Measurements from ENCODE around the gene LDLRAD4.

The LDLRAD4 gene

DNA sequence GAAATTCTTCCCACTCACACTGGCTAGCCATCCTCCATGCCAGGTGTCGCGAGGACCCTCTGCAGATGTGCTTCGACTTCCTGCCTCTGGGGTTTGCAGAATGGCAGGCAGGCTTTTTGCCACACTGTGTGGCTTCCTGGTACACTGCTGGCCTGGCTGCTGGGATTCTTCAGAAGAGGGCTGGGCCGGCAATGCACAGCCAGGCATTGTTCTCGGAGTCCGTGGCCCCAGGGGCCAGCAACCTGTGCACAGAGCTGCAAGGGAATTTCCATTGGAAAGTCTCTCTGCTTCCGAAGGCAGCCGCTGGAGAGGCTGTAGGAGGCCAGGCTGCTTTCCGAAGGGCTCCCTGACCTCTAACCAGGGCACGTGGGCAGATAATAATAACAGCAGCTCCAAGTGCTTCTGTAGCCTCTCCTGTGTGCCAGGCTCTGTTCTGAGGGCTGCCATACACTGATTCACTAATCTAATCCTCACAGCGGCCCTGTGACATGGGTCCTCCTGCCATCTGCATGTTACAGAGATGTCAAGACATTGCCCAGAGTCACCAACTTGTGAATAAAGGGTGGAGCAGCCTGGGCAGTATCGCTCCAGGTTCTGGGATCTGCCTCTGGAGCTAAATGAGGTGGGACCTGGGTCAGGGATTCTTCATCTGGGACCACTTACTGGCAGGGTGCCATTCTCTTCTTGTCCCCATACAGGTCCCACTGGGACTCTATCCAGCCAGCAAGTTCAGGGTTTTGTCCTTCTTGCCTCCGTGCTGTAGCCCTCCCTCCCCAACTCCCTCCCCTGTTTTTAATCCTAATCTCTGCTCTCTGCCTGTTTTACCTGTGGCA lies 5.0 kb downstream of the LDLRAD4 start:
- H3K9ac ChIP-seq (ENCODE audit: low read length in 5 of 5): peak overlapping the region in 2 of 5 donors; percentile 2 to 28
- H3K4me3 ChIP-seq (ENCODE audit: low read depth in 1 of 5, low read length in 5 of 5): peak overlapping the region in 2 of 5 donors; percentile 44 to 45
- H3K36me3 ChIP-seq (ENCODE audit: control insufficient read depth in 5 of 5, insufficient read depth in 5 of 5, low read length in 5 of 5): peaks cover 0 to 9% (median 3%) of the 10 kb centered on the region in 5 donors
- peaks cover 15 to 57% (median 56%) of the 10 kb centered on the region in 5 donors for H3K4me1 ChIP-seq (ENCODE audit: control insufficient read depth in 5 of 5, insufficient read depth in 5 of 5, low read length in 5 of 5)
- H3K27me3 ChIP-seq (ENCODE audit: control insufficient read depth in 5 of 5, insufficient read depth in 4 of 5, low read length in 5 of 5): no peaks in the 10 kb centered on the region
- peak overlapping the region; percentile 60 for H3K27ac ChIP-seq (ENCODE audit: low read depth, low read length)
- H3K9me3 ChIP-seq (ENCODE audit: control insufficient read depth in 5 of 5, low read length in 5 of 5): no peaks in the 10 kb centered on the region

DNA sequence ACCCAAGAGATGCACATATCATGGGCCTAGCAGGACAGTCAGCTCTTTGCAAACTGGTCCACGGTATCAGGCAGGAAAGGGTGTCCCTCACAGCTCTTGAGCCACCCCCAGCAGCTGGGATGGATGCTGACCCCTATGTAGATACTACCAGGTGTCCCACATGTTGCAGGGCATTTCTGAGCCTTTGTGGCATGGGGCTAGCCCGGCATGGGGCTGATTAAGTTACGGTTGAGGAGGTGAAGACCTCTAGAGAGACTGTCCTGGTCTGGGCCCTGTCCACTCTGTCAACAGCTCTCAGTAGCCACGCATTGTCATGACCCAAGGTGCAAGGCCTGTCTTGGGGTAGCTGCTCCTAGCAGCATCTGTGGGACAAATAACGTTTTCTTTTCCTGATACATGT lies 6.7 kb downstream of the LDLRAD4 start:
- H3K4me1 ChIP-seq (ENCODE audit: control insufficient read depth in 5 of 5, insufficient read depth in 5 of 5, low read length in 5 of 5): peaks cover 12 to 40% (median 39%) of the 10 kb centered on the region in 5 donors
- no peaks in the 10 kb centered on the region for H3K27me3 ChIP-seq (ENCODE audit: control insufficient read depth in 5 of 5, insufficient read depth in 4 of 5, low read length in 5 of 5)
- H3K4me3 ChIP-seq (ENCODE audit: low read depth in 1 of 5, low read length in 5 of 5): no peak overlapping the region
- H3K9me3 ChIP-seq (ENCODE audit: control insufficient read depth in 5 of 5, low read length in 5 of 5): no peaks in the 10 kb centered on the region
- H3K27ac ChIP-seq (ENCODE audit: low read depth, low read length): no peak overlapping the region
- peaks cover 0 to 9% (median 4%) of the 10 kb centered on the region in 5 donors for H3K36me3 ChIP-seq (ENCODE audit: control insufficient read depth in 5 of 5, insufficient read depth in 5 of 5, low read length in 5 of 5)
- H3K9ac ChIP-seq (ENCODE audit: low read length in 5 of 5): no peak overlapping the region

DNA sequence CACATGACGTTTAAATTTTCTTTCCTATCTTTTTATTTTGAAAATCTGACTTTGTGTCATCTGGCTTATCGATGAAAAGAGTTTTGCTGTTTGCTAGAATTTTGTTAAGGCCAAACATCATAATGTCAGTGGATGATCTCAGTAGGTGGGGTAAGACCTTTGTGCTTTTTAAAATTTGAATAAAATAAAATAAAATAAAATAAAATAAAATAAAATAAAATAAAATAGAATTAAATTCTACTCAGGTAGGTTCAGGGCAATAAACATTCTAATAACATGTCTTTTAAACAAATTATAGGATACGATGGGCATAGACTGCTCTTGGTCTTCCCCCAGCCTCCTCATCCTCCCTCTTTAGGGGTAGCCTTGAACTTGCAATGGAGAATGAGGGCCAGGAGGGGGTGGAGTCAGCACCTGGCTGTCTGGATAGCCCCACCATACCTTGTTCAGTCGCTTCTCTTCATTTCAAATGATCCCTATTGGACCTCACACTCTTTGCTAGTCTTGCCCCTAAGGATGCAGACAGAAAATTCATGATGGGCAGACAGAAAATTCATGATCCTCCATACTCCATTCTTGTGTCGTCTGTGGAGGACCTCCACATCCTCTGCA lies 8.1 kb downstream of the LDLRAD4 start:
- peaks cover 0 to 13% (median 6%) of the 10 kb centered on the region in 5 donors for H3K36me3 ChIP-seq (ENCODE audit: control insufficient read depth in 5 of 5, insufficient read depth in 5 of 5, low read length in 5 of 5)
- no peak overlapping the region for H3K27ac ChIP-seq (ENCODE audit: low read depth, low read length)
- H3K4me3 ChIP-seq (ENCODE audit: low read depth in 1 of 5, low read length in 5 of 5): no peak overlapping the region
- H3K27me3 ChIP-seq (ENCODE audit: control insufficient read depth in 5 of 5, insufficient read depth in 4 of 5, low read length in 5 of 5): no peaks in the 10 kb centered on the region
- peaks cover 6 to 26% (median 25%) of the 10 kb centered on the region in 5 donors for H3K4me1 ChIP-seq (ENCODE audit: control insufficient read depth in 5 of 5, insufficient read depth in 5 of 5, low read length in 5 of 5)
- H3K9ac ChIP-seq (ENCODE audit: low read length in 5 of 5): no peak overlapping the region
- H3K9me3 ChIP-seq (ENCODE audit: control insufficient read depth in 5 of 5, low read length in 5 of 5): no peaks in the 10 kb centered on the region

DNA sequence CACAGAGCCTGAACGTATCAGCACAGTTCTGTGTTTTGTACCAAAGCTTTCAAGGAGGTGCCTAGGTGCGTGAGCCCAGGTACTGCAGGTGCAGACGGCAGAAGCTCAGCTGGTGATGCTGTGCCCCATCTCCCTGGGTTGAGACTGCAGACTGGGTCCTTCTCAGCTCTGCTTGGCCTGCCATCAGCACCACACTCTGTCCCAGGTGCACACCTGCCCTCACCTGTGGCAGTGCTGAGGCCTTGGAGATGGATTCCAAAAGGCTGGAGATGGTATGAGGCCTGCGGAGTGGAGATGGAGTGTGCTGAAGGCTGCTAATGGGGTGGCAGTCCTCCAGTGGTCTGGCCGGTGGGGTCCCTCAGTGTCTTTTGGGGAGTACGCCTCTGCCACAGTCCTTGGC lies 9.3 kb downstream of the LDLRAD4 start:
- peaks cover 5 to 22% (median 20%) of the 10 kb centered on the region in 5 donors for H3K4me1 ChIP-seq (ENCODE audit: control insufficient read depth in 5 of 5, insufficient read depth in 5 of 5, low read length in 5 of 5)
- no peaks in the 10 kb centered on the region for H3K9me3 ChIP-seq (ENCODE audit: control insufficient read depth in 5 of 5, low read length in 5 of 5)
- no peak overlapping the region for H3K4me3 ChIP-seq (ENCODE audit: low read depth in 1 of 5, low read length in 5 of 5)
- H3K36me3 ChIP-seq (ENCODE audit: control insufficient read depth in 5 of 5, insufficient read depth in 5 of 5, low read length in 5 of 5): peaks cover 0 to 13% (median 6%) of the 10 kb centered on the region in 5 donors
- H3K9ac ChIP-seq (ENCODE audit: low read length in 5 of 5): no peak overlapping the region
- no peaks in the 10 kb centered on the region for H3K27me3 ChIP-seq (ENCODE audit: control insufficient read depth in 5 of 5, insufficient read depth in 4 of 5, low read length in 5 of 5)
- no peak overlapping the region for H3K27ac ChIP-seq (ENCODE audit: low read depth, low read length)

DNA sequence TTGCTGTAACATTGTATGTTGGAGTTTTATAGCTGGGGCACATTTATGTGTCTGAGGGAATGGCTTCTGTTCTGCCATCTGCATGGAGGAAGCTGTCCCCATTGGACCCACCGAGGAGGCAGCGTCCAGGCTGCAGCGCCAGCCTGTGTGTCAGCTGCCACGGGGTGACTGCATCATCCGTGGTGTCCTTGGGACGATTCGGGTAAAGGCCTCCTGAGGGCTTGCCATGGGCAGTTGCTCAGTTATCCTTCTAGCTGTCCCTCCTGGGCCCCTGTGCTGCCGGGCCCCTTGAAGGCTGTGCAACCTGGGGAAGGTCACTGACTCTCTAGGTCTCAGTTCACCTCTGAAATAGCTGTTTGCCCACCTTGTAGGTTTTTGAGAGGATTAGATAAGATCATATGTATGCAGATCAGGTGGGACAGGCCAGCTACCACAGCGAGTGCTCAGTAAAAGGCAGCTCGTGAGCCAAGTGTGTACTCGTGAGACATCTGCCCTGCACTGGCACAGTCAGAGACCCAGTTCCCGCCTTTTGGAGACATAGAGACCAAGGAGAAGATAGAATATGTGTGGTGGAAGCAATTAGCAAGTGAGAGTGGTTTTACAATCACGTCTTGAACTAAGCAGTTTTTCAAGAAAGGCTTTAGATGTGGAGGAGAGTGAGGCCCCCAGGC lies 10.6 kb downstream of the LDLRAD4 start:
- Histone ChIP-seq H3K4me3 (ENCODE audit: low read depth in 1 of 5, low read length in 5 of 5) (no peak overlapping the region), H3K4me1 (ENCODE audit: control insufficient read depth in 5 of 5, insufficient read depth in 5 of 5, low read length in 5 of 5) (peaks cover 0 to 10% (median 8%) of the 10 kb centered on the region in 5 donors)

DNA sequence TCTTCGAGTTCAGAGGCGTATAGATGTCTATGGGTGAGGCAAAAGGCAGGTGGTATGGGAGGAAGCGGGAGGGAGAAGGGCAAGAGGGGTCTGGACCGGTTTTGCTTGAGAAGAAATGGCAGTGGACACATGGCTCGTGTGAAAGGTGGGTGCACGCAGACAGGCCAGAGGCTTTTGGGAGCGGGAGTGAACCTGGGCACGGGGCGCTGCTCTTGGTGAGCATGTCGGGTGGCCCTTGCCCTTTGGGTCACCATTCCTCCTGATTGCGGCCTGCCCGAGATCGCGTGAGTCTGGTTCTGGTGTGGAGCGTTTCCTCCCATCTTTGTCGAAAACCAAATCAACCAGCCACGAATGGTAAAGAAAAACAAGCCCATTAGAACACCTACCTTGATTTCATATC lies 12.6 kb downstream of the LDLRAD4 start:
- Histone ChIP-seq H3K27me3 (ENCODE audit: control insufficient read depth in 5 of 5, insufficient read depth in 4 of 5, low read length in 5 of 5) (no peaks in the 10 kb centered on the region), H3K4me1 (ENCODE audit: control insufficient read depth in 5 of 5, insufficient read depth in 5 of 5, low read length in 5 of 5) (peaks cover 4 to 19% (median 11%) of the 10 kb centered on the region in 5 donors), H3K27ac (ENCODE audit: low read depth, low read length) (no peak overlapping the region), H3K36me3 (ENCODE audit: control insufficient read depth in 5 of 5, insufficient read depth in 5 of 5, low read length in 5 of 5) (peaks cover 0 to 16% (median 6%) of the 10 kb centered on the region in 5 donors), H3K9me3 (ENCODE audit: control insufficient read depth in 5 of 5, low read length in 5 of 5) (no peaks in the 10 kb centered on the region), H3K9ac (ENCODE audit: low read length in 5 of 5) (no peak overlapping the region), H3K4me3 (ENCODE audit: low read depth in 1 of 5, low read length in 5 of 5) (no peak overlapping the region)

More for the DNA sequence above, 10.6 kb downstream of the LDLRAD4 start:
- no peaks in the 10 kb centered on the region for H3K27me3 ChIP-seq (ENCODE audit: control insufficient read depth in 5 of 5, insufficient read depth in 4 of 5, low read length in 5 of 5)
- no peak overlapping the region for H3K9ac ChIP-seq (ENCODE audit: low read length in 5 of 5)
- H3K36me3 ChIP-seq (ENCODE audit: control insufficient read depth in 5 of 5, insufficient read depth in 5 of 5, low read length in 5 of 5): peaks cover 0 to 16% (median 6%) of the 10 kb centered on the region in 5 donors
- H3K27ac ChIP-seq (ENCODE audit: low read depth, low read length): no peak overlapping the region
- no peaks in the 10 kb centered on the region for H3K9me3 ChIP-seq (ENCODE audit: control insufficient read depth in 5 of 5, low read length in 5 of 5)

DNA sequence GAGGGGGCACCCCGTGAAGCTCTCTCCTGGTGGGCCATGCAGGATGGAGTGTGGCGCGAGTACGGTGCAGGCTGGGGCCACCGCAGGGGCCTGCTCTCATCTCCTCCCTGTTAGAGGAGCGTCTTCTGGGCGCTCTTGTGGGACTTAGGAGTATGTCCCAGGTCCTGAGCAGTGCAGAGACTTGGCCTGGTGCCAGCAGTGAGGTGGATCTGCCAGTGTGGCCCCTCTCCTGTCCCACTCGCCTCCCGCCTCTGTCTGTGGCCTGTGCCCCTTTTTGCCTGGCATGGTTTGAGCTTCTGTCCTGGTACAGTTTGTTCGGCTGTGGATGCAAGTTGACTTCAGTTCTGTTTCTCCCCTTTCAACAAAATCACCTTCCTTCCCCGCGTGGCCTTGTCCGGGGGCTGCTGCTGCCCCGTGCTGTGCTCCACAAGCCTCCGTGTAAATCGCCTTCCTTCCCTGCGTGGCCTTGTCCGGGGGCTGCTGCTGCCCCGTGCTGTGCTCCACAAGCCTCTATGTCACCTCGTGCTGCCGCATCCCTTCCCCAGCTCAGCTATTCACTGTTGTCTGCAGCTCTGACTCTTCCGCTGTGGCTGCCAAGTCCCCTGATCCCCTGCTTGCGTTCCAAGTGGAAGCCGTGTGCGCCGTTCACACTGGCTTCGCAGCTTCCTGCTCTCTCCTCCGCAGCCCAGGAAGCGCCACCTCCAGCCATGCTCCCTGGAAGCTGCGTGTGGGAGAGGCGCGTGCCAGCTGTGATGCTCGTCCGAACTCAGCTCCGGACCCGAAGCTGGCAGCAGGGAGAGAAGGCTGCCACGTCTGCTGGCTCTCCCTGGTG lies 13.7 kb downstream of the LDLRAD4 start:
- H3K9ac ChIP-seq (ENCODE audit: low read length in 5 of 5): no peak overlapping the region
- H3K36me3 ChIP-seq (ENCODE audit: control insufficient read depth in 5 of 5, insufficient read depth in 5 of 5, low read length in 5 of 5): peaks cover 0 to 16% (median 6%) of the 10 kb centered on the region in 5 donors
- peaks cover 4 to 28% (median 11%) of the 10 kb centered on the region in 5 donors for H3K4me1 ChIP-seq (ENCODE audit: control insufficient read depth in 5 of 5, insufficient read depth in 5 of 5, low read length in 5 of 5)
- no peak overlapping the region for H3K27ac ChIP-seq (ENCODE audit: low read depth, low read length)
- no peaks in the 10 kb centered on the region for H3K9me3 ChIP-seq (ENCODE audit: control insufficient read depth in 5 of 5, low read length in 5 of 5)
- H3K27me3 ChIP-seq (ENCODE audit: control insufficient read depth in 5 of 5, insufficient read depth in 4 of 5, low read length in 5 of 5): no peaks in the 10 kb centered on the region
- H3K4me3 ChIP-seq (ENCODE audit: low read depth in 1 of 5, low read length in 5 of 5): peak overlapping the region in 1 of 5 donors; percentile 9

DNA sequence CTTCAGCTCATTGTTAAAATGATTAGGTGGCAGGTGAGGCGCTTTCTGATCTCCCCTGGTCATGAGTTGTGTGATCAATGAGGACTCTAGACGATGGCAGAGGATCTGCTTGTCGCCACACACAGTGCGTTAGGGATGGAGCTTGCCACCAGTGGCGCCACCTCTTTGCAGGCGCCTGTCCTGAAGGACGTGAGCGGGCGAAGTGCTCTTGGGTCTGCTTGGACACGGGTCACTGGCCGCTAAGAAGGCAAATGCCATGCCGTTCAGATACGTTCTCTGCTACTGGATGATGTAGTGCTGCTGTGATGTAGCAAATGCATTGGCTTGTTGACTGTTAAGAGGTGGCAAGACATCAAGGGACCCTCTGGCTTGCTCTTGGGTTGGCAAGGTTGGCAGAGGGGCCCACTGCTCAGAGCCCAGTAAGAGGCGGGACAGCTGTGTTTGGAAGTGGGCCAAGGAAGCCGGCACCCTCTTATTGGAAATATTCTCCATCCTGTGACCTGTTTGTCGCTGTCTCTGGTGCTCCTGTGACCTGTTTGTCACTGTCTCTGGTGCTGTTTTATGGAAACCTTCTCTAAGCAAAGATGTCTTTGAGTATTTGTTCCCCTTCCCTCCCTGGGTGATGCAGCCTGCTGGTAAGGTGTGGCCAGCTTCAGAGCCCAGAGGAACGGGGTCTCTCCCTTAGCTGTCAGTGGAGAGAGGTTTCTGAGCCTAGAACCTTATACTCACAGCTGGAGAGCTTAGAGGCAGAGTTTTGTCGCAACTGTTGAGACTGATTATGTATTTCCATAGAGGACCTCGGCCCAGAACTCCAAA lies 14.6 kb downstream of the LDLRAD4 start:
- H3K9ac ChIP-seq (ENCODE audit: low read length in 5 of 5): no peak overlapping the region
- H3K4me3 ChIP-seq (ENCODE audit: low read depth in 1 of 5, low read length in 5 of 5): no peak overlapping the region
- peaks cover 0 to 12% (median 3%) of the 10 kb centered on the region in 5 donors for H3K36me3 ChIP-seq (ENCODE audit: control insufficient read depth in 5 of 5, insufficient read depth in 5 of 5, low read length in 5 of 5)
- H3K9me3 ChIP-seq (ENCODE audit: control insufficient read depth in 5 of 5, low read length in 5 of 5): no peaks in the 10 kb centered on the region
- peaks cover 4 to 28% (median 11%) of the 10 kb centered on the region in 5 donors for H3K4me1 ChIP-seq (ENCODE audit: control insufficient read depth in 5 of 5, insufficient read depth in 5 of 5, low read length in 5 of 5)
- no peaks in the 10 kb centered on the region for H3K27me3 ChIP-seq (ENCODE audit: control insufficient read depth in 5 of 5, insufficient read depth in 4 of 5, low read length in 5 of 5)
- H3K27ac ChIP-seq (ENCODE audit: low read depth, low read length): no peak overlapping the region
